GM12878 (cell line): ENCODE results near the gene ACACB. TPM values are rescaled to one million over a fixed set of nuclear protein-coding genes. Genes with fewer than 3 reads are reported as not detected.

Experiments
- ATAC-seq: fragments of 200-7000 bp; cut with Tn5 transposase; 3 replicates; pipeline ENCODE4 v1.9.1; 2020; ENCODE audit warnings: mild to moderate bottlenecking, moderate library complexity
- BruUV-seq: library from RNA; stranded (reverse); fragments of 400-500 nt; replicated peaks from 2 replicates; lab custom pipeline; 2021; lab: Mats Ljungman, UMichigan
- CTCF ChIA-PET: fragments of 300-600 bp; sonication (Branson Sonifier 250); formaldehyde crosslinking; extraction: SDS; loops from one replicate; lab custom pipeline; 2021; ENCODE audit warnings: inconsistent platforms; lab: Yijun Ruan, JAX
- POLR2A ChIA-PET: fragments of 350-600 bp; formaldehyde crosslinking; extraction: SDS; loops from one replicate; lab custom pipeline; 2021; ENCODE audit warnings: inconsistent platforms; lab: Charles Lee
- RAD21 ChIA-PET: fragments of 300-600 bp; sonication (Branson Sonifier 250); formaldehyde crosslinking; loops from one replicate; lab custom pipeline; 2023; ENCODE audit warnings: antibody characterized with exemption; ENCODE audit not compliant: unreplicated experiment; lab: Charles Lee
- SMC1A ChIA-PET: fragments of 300-600 bp; sonication (Branson Sonifier 250); formaldehyde crosslinking; loops from one replicate; lab custom pipeline; 2023; ENCODE audit not compliant: unreplicated experiment, uncharacterized antibody; lab: Charles Lee
- DNase-seq: peaks from one replicate; pipeline ENCODE4 v3.0.0-alpha.2; 2011; ENCODE audit warnings: low read depth, low spot score
- FAIRE-seq: peaks from 3 replicates; lab custom pipeline; 2011; peaks lifted over from hg19 to GRCh38; lab: Jason Lieb, UNC
- H2AFZ ChIP-seq: 2 replicates; pipeline ENCODE4 v1.6.0; 2011; ENCODE audit warnings: low read depth, low read length, control low read depth; ENCODE audit not compliant: control insufficient read depth
- H3K27ac ChIP-seq: 2 replicates; pipeline ENCODE4 v1.5.1; 2011; ENCODE audit warnings: control low read depth; ENCODE audit not compliant: control insufficient read depth, insufficient read depth
- H3K27me3 ChIP-seq, 2 experiments: replicated peaks in 1 of 2; 2 replicates each; pipeline versions ENCODE4 v1.6.0 to v1.6.1; 2011; ENCODE audit warnings: low read length in 1 of 2; ENCODE audit not compliant: control insufficient read depth in 2 of 2, insufficient read depth in 2 of 2
- H3K36me3 ChIP-seq, 2 experiments: 2 replicates each; pipeline ENCODE4 v1.5.1; 2011; ENCODE audit warnings: low read length in 1 of 2; ENCODE audit not compliant: control insufficient read depth in 2 of 2, insufficient read depth in 2 of 2
- H3K4me1 ChIP-seq: 2 replicates; pipeline ENCODE4 v1.6.1; 2011; ENCODE audit warnings: mild to moderate bottlenecking, low read length, moderate library complexity, mixed read lengths; ENCODE audit not compliant: control insufficient read depth, insufficient read depth
- H3K4me2 ChIP-seq: 2 replicates; pipeline ENCODE4 v1.6.0; 2011; ENCODE audit warnings: control low read depth; ENCODE audit not compliant: control insufficient read depth, insufficient read depth
- H3K4me3 ChIP-seq: fragments of 200-600 bp; sonication (generic); 2 replicates; pipeline ENCODE4 v1.5.1; 2016
- H3K79me2 ChIP-seq: 2 replicates; pipeline ENCODE4 v1.6.0; 2011; ENCODE audit warnings: low read length; ENCODE audit not compliant: control insufficient read depth, insufficient read depth
- H3K9ac ChIP-seq: 2 replicates; pipeline ENCODE4 v1.8.0; 2011; ENCODE audit warnings: low read length, control low read depth, mixed read lengths; ENCODE audit not compliant: control insufficient read depth, insufficient read depth
- H3K9me3 ChIP-seq: replicated peaks from 3 replicates; pipeline ENCODE4 v1.5.1; 2011; ENCODE audit warnings: mild to moderate bottlenecking, low read length; ENCODE audit not compliant: control insufficient read depth, insufficient read depth
- H4K20me1 ChIP-seq: 2 replicates; pipeline ENCODE4 v1.6.0; 2011; ENCODE audit not compliant: control insufficient read depth, insufficient read depth
- HDGF ChIP-seq: fragments of 450-650 bp; IDR thresholded peaks from 2 replicates; pipeline ENCODE4 v1.6.1; 2016; ENCODE audit warnings: antibody characterized with exemption
- HSF1 ChIP-seq: fragments of 150-350 bp; IDR thresholded peaks from 2 replicates; pipeline ENCODE4 v1.6.1; 2014; ENCODE audit warnings: mild to moderate bottlenecking, low read depth, low read length
- MEF2A ChIP-seq: IDR thresholded peaks from 2 replicates; pipeline ENCODE4 v1.6.1; 2011; ENCODE audit warnings: low read depth, mild to moderate bottlenecking, low read length, moderate library complexity; ENCODE audit not compliant: insufficient read depth
- PAX5 ChIP-seq: IDR thresholded peaks from 2 replicates; pipeline ENCODE4 v1.6.1; 2011; ENCODE audit warnings: low read depth, low read length, borderline replicate concordance
- PBX3 ChIP-seq: IDR thresholded peaks from 2 replicates; pipeline ENCODE4 v1.6.1; 2011; ENCODE audit warnings: mild to moderate bottlenecking, low read depth, low read length, moderate library complexity; ENCODE audit not compliant: insufficient replicate concordance
- RAD21 ChIP-seq: IDR thresholded peaks from 2 replicates; pipeline ENCODE4 v1.6.1; 2011; ENCODE audit warnings: mild to moderate bottlenecking, low read depth, low read length, moderate library complexity; ENCODE audit not compliant: insufficient read depth
- SRF ChIP-seq, 2 experiments: IDR thresholded peaks; 2 replicates each; pipeline ENCODE4 v1.6.1; 2011; ENCODE audit warnings: low read depth in 2 of 2, low read length in 2 of 2, mild to moderate bottlenecking in 1 of 2, moderate library complexity in 1 of 2
- ZBTB40 ChIP-seq: fragments of 450-650 bp; IDR thresholded peaks from 2 replicates; pipeline ENCODE4 v1.6.1; 2016; ENCODE audit warnings: mild to moderate bottlenecking, moderate library complexity, borderline replicate concordance
- ZNF24 ChIP-seq: fragments of 450-650 bp; IDR thresholded peaks from 2 replicates; pipeline ENCODE4 v1.6.1; 2017; ENCODE audit warnings: antibody characterized with exemption, mild to moderate bottlenecking
- WGBS: methylation state at CpG from one replicate; pipeline ENCODE4 v1.1.6; 2016; ENCODE audit warnings: low lambda C conversion rate; ENCODE audit not compliant: insufficient replicate concordance, insufficient coverage; ENCODE audit errors: missing lambda C conversion rate; 5-methylcytosine and 5-hydroxymethylcytosine counted together
- in situ Hi-C: fragments of 300-500 bp; cut with MboI; formaldehyde crosslinking; loops from 9 replicates; pipeline ENCODE4 v1.14.3; 2018; ENCODE audit warnings: mixed read lengths
- intact Hi-C: fragments of 100-400 bp; cut with micrococcal nuclease; formaldehyde crosslinking; loops from one replicate; pipeline ENCODE4 v1.14.2; 2022; ENCODE audit not compliant: unreplicated experiment
- polyA plus RNA-seq, 11 experiments: library from polyadenylated mRNA; depleted of rRNA in 4 of 11; unstranded in 6 of 11; stranded (reverse) in 5 of 11; fragments of >200 nt; fragmentation: Nextera tagmentation in 4 of 11; fragmentation: Illumina TruSeq in 1 of 11; extraction: Ambion mirVana in 4 of 11; extraction: Trizol in 1 of 11; gene quantifications; 1 replicate in 1 of 11; 2 replicates in 10 of 11; pipeline versions ENCODE4 v1.2.1 to v1.2.3, GENCODE V29; 2011 to 2016; ENCODE audit warnings: inconsistent platforms in 2 of 11, missing spikeins in 2 of 11, low read depth in 1 of 11
- total RNA-seq, 4 experiments: library from RNA; depleted of rRNA in 3 of 4; stranded (reverse); fragments of >200 nt in 3 of 4; fragmentation: Illumina TruSeq in 1 of 4; extraction: Trizol in 1 of 4; gene quantifications; 2 replicates each; pipeline versions ENCODE4 v1.2.1 to v1.2.3, GENCODE V29; 2013 to 2021
- TF ChIP-seq, protein P1 (sequence below): IDR thresholded peaks from 2 replicates; pipeline ENCODE4 v1.6.1; 2011; ENCODE audit warnings: low read depth, mild to moderate bottlenecking, low read length, moderate library complexity, borderline replicate concordance; ENCODE audit errors: extremely low read depth

ACACB gene
- total and polyA plus RNA-seq, 10 of the 15 experiments (the other 5 are each of a cell fraction or from before 2014, with no cell fraction given) = 0.05 to 1.9 (median 0.38) TPM; not detected in 2

- TF ChIP-seq, protein P1, sequence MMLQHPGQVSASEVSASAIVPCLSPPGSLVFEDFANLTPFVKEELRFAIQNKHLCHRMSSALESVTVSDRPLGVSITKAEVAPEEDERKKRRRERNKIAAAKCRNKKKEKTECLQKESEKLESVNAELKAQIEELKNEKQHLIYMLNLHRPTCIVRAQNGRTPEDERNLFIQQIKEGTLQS = no peak
- TF ChIP-seq HDGF = no peak
These were observed 5.3 kb upstream of the ACACB start (continued) for GRCh38 chr12:109110988-109111495.

- in situ Hi-C loops = no loop called here
- no peak for TF ChIP-seq ZNF24
- no peak for TF ChIP-seq SRF (IDR thresholded peaks at IDR 0.05; ENCODE audit: low read depth in 2 of 2, low read length in 2 of 2)
- no peak for TF ChIP-seq MEF2A
- TF ChIP-seq PAX5 = no peak
- TF ChIP-seq RAD21 = no peak
- peak; percentile 57 for TF ChIP-seq ZBTB40
- TF ChIP-seq PBX3 = no peak
- TF ChIP-seq HSF1 = no peak
- POLR2A ChIA-PET = no interaction called here
- H3K27me3 ChIP-seq = no peaks in the 10 kb centered on the region
- H3K27ac ChIP-seq = no peak overlapping the region
- H3K79me2 ChIP-seq = no peaks in the 10 kb centered on the region
- intact Hi-C loops = no loop called here
- SMC1A ChIA-PET = no interaction called here
- no peak for DNase-seq
- no TSS peak for BruUV-seq
- no peak for FAIRE-seq
- H3K36me3 ChIP-seq = peaks cover 4 to 9% of the 10 kb centered on the region in 2 experiments; a peak in 3 of 4 replicates
- no peak for ATAC-seq
- no peaks in the 10 kb centered on the region for H3K9me3 ChIP-seq
- WGBS = 78% methylated on average over 11 of the region's 11 CpGs
- no peaks in the 10 kb centered on the region for H4K20me1 ChIP-seq
- RAD21 ChIA-PET = interaction anchor here (1.2 to 1.4 kb wide), 2 partner anchors 271 to 281 kb away, joined by 3 to 5 read pairs; no protein-coding TSS in a partner anchor
- H3K4me2 ChIP-seq = no peak overlapping the region
- H3K9ac ChIP-seq = no peak overlapping the region
- H3K4me1 ChIP-seq = no peaks in the 10 kb centered on the region
- H2AFZ ChIP-seq = no peak overlapping the region
- no peak overlapping the region for H3K4me3 ChIP-seq
- CTCF ChIA-PET = interaction anchor here (0.6 to 2.2 kb wide), 14 partner anchors 10 to 760 kb away, joined by 3 to 19 read pairs (median 4); partner anchors contain the start of gene UNG
These were observed 3.5 kb upstream of the ACACB start for GRCh38 chr12:109112720-109113465.
